22Rv1 (cell line): Measurements from ENCODE around the gene XXYLT1.

Source experiments
- CTCF ChIP-seq: fragments of 450-650 bp; IDR thresholded peaks from 2 replicates; pipeline ENCODE4 v1.5.1; 2017; ENCODE audit warnings: mild to moderate bottlenecking
- ZFX ChIP-seq: fragments of 450-650 bp; IDR thresholded peaks from 2 replicates; pipeline ENCODE4 v1.6.1; 2017; ENCODE audit warnings: antibody characterized with exemption, borderline replicate concordance

GRCh38 chr3:195248281-195248680, 22.7 kb downstream of the XXYLT1 start:
- TF ChIP-seq CTCF (no peak), ZFX (no peak)
